ENCODE data around the gene MPZL2.

MPZL2 gene

GRCh38 chr11:118206391-118207031 lies 57.6 kb downstream of the MPZL2 start:
- H3K27ac ChIP-seq (ENCODE audit: insufficient read depth, low read length, poor library complexity, severe bottlenecking), result peak overlapping the region; percentile 50
- H3K27me3 ChIP-seq (replicated peaks; ENCODE audit: control insufficient read depth, insufficient read depth, low read length, poor library complexity, severe bottlenecking), result no peaks in the 10 kb centered on the region
- no peak for DNase-seq
- no peak overlapping the region for H3K4me3 ChIP-seq (ENCODE audit: insufficient read depth, low read depth, low read length, poor library complexity, severe bottlenecking)
- H3K9me3 ChIP-seq (ENCODE audit: control insufficient read depth, low read length), result no peaks in the 10 kb centered on the region
- H3K4me1 ChIP-seq (ENCODE audit: control insufficient read depth, insufficient read depth, low read length, poor library complexity, severe bottlenecking), result peaks cover 48% of the 10 kb centered on the region
- peaks cover 30% of the 10 kb centered on the region for H3K36me3 ChIP-seq (ENCODE audit: control insufficient read depth, insufficient read depth, low read length)

DNA sequence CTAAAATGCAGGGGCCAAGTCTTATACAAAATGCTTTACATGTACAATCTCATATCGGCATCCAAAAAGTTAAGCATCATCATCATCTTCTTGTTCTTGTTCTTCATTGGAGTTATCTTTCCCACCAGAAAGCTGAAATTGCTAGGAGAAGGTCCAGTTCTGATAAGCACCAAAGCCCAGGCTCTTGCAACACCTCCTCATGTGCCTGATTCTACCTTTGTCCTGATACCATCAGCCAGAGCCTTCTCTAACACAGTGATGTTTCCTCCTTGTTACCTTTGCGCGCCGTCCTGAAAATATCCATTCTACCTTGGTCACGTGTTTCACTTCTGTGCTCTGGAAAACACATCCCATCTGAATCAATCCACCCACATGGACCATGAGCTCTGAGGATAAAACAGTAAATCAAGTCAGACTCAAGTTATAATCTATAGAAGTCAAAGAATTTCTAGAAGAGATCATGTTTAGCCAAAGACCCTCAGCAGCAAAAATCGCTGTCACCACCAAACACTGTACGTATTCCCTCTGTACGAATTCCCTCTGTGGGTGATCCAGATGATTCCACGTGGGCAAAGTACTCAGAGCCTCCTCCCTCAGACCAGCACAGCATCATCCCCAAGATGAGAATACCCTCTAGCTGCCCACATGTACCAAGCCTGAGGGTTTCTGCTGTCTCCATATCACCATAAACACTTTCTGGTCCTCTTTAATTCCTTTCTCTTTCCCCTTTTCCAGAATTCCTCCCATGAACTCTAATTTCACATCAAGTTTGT lies 58.3 kb downstream of the MPZL2 start:
- Histone ChIP-seq H3K4me3 (ENCODE audit: insufficient read depth, low read depth, low read length, poor library complexity, severe bottlenecking) (no peak overlapping the region), H3K27ac (ENCODE audit: insufficient read depth, low read length, poor library complexity, severe bottlenecking) (peak overlapping the region; percentile 50), H3K27me3 (replicated peaks; ENCODE audit: control insufficient read depth, insufficient read depth, low read length, poor library complexity, severe bottlenecking) (no peaks in the 10 kb centered on the region), H3K9me3 (ENCODE audit: control insufficient read depth, low read length) (no peaks in the 10 kb centered on the region), H3K4me1 (ENCODE audit: control insufficient read depth, insufficient read depth, low read length, poor library complexity, severe bottlenecking) (peaks cover 55% of the 10 kb centered on the region), H3K36me3 (ENCODE audit: control insufficient read depth, insufficient read depth, low read length) (peaks cover 23% of the 10 kb centered on the region)
- no peak for DNase-seq

All from effector memory CD4-positive, alpha-beta T cell (primary cell).